Measurements from ENCODE around the gene MTHFSD.
"Not testable (repeated sequence)": the region's sequence is repeated elsewhere in the genome, so short reads cannot be mapped to it uniquely, and the experiment has no call there.

MTHFSD gene, protein sequence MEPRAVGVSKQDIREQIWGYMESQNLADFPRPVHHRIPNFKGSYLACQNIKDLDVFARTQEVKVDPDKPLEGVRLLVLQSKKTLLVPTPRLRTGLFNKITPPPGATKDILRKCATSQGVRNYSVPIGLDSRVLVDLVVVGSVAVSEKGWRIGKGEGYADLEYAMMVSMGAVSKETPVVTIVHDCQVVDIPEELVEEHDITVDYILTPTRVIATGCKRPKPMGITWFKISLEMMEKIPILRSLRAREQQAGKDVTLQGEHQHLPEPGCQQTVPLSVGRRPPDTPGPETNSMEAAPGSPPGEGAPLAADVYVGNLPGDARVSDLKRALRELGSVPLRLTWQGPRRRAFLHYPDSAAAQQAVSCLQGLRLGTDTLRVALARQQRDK

DNA sequence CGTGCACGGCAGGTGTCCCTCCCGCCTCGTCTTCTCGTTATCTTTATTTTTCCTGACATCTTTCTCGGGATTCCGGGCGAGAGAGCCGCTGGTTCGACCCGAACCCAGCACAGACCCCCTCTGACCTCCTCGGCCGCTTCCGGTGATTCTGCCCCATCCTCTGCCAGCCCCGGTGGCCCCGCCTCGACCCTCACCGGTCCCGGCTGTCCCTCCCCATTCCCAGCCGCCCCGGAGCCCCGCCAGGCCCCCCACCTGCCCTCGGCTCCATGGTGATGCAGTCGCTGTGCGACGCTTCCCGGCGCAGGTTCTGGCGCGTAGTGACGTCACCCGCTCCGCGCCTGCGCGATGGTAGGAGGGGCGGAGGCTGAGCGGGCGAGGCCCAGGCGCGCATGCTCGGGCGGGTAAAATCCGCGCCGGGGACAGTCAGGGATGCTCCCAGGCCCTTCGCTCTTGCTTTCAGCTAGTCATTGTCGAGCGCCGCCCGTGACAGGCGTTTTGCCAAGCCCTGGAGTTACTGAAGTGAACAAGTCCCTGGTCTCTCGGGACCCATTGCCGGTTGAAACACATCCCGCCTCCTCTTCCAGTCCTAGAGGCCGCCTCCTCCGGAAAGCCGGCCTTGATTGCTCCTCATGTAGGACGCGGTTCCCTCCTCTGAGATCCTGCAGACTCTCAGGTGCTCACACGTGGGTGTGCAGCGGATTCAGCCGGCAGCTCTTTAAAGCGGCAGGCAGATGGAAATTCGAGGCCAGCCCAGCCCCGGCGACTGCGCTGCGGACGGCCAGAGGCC, at the start of gene MTHFSD:
MTHFSD (minus strand) TSS at position 319 of the 787 bp plus-strand sequence; CDS start at position 268, 51 bp downstream.
- peak; percentile 83 for DNase-seq

DNA sequence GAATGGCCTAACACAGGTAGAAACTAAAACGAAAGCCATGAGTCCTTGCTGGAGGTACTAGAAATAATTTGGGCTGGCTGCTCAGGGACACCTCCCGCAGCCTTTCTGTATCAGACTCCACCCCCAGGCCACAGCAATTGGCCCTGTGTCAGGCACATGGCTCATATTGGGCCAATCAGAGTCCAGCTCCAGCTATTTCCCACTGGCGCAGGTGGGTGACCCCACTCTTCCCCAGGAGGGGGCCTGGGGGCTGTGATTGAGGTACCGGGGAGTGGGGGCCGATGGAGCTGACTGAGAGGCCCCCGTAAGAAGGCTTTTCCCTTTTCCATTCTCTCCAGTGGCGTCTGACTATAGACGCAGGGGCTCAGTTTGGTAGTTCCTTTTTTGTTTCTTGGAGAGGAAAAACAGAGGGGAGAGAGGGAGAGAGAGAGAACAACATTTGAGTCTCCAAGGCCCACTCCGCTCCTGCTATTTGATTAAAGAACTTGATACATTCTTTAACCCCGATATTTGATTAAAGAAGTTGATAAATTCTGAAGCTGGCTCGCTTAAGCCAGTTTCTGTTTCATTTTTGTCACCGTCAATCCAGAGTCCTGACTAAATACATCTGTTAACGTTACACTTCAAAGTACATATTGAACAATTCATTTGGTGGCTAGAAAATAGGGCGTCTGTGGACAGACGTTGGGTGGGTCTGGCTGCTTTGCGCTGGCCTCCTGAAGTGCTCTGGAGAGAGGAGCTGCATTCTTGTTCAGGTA, 49.6 kb upstream of the MTHFSD start:
- DNase-seq: no peak

DNA sequence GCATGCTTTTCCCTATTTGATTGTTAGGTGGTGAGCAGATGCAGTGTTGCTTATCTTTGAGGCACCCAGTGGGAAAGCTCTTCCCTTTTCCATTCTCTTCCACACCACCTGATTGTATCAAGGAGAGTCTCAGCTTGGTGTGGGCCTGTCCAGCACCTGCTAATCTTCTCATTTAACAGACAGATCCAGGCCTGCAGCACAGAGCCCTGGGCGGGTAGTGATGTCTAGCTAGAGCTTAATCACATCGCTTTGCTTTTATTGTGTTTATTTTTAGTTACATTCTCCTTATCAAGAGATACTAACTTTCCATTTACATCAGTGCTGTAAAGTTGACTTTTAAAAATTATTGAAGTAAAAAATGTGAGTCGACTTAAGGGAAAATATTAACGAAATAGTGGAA, 47.5 kb upstream of the MTHFSD start:
- DNase-seq: no peak

DNA sequence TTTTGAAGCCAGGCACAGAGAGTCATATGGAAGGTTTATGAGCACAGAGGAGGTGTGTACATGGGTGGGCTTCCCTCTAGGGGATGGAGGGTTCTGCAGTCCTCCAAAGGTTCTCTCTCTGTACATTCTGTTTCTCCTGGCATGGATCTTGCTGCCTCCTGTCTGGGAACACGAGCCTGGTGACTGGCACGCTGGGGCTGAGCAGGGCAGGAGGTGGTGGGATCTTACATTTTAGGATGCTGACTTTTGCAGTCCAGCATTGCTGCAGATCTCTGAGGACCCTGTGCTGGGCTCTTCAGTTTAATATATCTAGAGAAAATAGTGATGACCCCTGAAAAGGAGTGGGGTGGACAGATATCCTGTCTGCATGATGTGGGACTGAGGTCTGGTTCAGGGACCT, 46.3 kb upstream of the MTHFSD start:
- DNase-seq: no peak

DNA sequence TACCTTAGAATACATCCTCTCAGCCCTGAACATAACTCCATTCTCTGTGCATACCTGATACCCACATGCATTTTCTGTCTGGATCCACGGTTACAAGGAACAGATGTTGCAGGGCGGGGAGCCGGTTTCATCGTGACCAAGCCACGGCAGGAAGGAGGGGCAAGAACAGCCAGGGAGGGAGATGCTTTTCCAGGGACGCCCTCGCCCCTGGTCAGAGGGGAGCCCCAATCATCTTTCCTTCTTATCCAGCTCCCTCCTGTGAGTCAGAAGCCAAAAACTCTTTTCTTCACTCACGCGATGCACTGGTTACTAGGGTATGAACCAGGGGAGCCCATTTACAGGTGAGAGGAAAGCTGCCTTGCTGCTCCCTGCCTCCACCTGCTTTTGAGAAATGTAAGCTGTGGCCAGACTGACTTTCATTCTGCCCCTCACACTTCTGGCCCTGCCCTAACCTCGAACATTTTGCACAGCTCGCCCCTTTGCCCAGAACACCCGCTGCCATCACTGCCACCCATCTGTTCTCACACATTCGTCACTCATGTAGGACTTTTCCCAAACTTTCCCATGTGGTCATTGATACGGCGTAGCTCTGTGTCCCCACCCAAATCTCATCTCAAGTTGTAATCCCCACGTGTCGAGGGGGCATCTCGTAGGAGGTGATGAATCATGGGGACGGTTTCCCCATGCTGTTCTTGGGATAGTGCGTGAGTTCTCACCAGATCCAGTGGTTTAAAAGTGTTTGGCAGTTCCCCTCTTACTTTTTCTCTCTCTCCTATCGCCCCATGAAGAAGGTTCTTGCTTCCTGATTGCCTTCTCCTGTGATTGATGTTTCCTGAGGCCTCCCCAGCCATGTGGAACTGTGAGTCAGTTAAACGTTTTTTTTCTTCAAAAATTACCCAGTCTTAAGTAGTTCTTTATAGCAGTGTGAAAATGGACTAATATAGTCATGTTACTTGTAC, 43.9 kb upstream of the MTHFSD start:
- DNase-seq: no peak

DNA sequence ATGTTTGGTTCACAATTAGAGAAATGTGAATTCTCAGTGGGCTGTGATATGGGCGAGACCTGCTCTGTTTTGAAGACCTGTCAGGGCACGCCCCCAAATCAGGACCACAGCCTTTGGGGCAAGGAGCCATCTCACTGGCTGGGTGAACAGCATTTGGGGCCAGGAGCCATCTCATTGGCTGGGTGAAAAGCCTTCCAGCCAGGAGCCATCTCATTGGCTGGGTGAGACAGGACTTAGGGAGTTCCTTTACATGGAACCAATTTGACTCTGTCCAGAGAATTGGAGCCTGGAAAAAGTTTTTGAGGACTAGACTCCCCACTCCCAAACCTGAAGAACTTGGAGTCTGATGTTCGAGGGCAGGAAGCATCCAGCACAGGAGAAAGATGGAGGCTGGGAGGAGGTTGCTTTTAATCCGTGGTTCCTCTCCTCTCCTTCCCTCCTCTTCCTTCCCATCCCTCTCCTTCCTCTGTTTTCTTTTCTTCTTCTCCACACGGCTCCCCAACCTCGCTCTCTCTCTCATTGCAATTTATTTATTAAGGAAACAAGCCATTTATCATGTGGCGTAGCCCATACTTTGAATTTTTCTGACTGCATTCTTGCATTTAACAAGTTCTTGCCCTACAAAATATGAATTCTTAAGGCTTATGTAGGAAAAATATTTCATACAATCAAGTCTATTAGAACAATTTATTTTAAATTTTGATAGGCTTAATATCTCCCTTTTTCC, 43.0 kb upstream of the MTHFSD start:
- DNase-seq: no peak

DNA sequence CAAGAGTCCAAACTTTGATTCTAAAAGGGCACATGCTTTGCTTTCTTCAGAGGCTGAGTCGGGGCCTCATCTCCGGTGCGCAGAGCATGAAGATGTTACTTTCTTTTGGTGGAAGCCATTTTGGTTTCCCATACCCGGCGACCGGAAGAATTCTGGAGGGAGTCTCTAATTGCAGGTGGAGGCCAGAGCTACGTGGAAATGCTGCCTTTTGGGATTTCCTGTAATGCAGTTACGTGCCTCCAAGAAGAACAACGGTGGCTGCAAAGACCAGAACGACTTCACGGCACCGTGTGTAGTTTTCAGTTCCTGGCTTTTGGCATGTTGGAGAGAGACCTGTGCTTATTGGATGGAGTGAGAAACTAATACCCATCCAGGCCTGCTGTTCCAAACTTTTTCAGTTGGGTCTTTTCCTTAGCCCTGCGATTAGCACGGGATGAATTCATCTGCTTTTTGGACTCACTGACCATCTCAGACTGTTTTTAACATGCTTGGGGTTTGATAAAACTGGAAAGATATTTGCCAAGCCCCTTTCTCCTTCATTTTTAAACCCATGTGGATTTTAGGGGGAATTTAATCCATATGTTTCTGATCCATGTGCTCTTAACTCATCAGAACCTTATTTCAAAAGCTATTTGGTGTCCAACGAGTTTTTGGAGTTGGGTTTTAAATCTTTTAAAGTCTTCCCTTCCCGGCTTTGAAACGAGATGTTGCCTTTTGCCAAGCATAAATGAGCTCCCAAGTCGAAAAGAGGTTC, 42.3 kb upstream of the MTHFSD start:
- DNase-seq: no peak

DNA sequence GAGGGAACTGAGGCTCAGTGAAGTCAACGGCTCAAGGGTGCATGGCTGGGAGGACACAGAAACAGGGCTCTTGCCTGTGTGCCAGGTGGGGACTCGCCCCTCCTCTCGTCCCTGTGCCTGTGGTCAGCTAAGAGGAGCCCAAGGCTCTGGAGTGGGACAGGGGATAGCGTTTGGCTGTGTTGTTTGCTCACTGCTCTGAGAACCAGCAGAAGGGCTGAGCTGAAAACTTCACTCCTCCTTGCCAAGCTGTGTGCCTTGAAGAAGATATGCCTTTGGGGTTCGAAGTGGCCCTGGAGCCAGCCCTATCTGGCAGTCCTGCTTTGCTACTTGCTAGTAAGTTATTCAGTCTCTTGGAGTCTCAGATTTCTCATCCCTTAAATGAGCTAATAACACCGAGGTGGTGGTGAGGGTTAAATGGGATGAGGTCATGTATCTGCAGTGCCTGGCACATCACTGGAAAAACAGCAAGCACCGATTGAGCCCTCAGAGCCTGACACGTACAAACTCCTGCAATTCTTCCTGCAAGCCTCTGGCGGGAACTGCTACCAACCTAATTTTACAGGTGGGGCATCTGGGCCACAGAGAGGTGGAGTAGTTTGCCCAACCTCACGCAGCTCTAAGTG, 41.1 kb upstream of the MTHFSD start:
- DNase-seq: no peak

DNA sequence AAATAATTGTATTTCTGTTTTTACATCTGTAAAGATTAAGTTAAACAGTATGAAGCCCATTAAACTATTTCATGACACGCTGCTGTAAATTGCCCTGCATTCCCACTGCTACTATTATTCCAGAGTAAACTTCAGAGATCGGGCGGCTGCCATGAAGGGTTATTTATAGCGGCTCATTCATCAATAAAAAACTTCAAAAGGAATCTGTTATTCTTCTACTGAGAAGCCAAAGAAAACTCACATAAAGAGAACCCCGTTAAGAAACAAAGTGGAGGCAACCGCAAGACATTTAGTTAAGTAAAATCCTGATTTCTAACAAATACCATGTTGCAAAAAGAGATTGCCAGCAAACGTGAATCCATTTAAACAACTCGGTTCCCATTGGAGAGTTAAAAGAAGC, 39.7 kb upstream of the MTHFSD start:
- no peak for DNase-seq

DNA sequence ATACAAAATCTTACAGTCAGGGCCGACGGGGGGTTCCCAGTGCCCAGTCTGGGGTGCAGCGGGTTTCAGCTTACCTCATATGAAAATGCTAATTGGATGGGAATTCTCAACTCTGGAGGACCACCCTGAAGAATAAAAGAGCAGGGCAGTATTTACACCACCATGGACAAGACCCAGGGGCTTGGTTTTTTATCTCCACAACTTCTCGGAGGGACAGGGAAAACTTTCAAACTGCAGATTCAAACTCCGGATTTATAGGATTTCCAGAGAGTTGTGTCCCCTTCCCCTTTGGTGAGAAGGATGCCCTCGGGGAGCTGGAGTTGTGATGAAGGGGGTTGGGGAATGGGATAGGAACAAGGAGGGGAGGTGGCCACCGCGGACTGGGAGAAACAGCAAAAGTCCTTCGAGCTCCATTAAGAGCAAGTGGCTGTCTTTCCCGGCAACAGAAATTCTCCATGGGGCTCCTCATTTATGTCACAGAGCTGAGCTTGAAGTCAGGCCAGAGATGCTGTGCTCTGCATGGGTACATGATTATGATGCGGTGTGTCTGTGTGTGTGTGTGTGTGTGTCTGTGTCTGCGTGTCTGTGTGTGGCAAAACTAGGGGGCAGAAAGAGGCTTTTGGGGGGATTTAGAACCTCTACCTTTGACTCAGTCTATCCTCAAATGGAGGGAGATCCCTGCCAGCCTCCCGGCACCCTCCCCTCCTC, 39.0 kb upstream of the MTHFSD start:
- DNase-seq: no peak

DNA sequence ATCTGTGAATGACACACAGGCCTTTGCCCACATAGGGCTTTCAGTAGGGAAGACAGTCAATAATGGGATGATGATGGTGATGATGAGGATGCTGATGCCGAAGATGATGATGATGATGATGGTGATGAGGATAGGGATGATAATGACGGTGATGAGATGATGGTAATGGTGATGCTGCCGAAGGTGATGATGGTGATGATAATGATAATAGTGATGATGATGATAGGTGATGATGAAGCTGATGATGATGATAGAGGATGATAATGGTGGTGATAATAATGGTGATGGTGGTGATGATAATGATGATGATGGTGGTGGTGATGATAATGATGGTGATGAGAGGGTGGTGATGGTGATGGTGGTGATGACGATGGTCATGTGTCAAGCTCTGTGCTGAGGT, 36.2 kb upstream of the MTHFSD start:
- no peak for DNase-seq

DNA sequence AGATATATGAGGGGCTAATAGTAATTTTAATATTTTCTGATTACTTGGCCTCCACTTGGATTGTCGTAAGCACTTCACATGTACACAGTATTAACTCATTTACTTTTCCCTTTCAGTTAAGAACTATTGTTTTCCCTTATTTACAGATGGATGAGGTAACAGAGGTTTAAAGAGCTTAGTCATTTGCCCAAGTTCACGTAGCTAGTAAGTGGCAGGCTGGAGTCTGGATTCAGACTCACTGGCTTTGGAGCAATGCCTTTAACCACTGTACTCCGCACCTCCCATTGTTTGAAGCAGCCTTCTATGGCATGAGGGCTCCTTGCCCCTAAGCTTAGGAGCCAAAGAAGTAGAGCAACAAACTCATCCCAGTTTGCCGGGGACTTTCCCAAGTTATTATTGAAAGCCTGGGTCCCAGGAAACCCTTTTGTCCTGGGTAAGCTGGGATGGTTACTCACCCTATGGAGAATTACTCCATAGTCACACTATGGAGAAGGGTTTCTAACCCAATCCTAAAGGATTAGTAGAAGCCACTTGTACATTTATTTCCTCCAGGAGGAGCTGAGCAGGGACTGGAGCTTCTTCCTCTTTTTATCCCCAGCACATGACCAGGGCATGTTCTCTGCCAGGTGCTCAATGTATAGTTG, 35.6 kb upstream of the MTHFSD start:
- DNase-seq: no peak

DNA sequence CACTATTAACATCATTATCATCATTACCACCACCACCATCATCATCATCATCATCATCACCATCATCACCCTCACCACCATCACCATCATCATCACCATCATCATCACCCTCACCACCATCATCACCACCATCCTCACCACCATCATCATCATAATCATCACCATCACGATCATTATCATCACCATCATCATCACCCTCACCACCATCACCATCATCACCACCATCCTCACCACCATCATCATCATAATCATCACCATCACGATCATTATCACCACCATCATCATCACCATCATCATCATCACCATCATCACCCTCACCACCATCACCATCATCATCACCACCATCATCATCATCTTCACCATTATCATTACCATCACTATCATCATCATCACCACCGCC, 32.9 kb upstream of the MTHFSD start:
- not testable (repeated sequence) for DNase-seq

DNA sequence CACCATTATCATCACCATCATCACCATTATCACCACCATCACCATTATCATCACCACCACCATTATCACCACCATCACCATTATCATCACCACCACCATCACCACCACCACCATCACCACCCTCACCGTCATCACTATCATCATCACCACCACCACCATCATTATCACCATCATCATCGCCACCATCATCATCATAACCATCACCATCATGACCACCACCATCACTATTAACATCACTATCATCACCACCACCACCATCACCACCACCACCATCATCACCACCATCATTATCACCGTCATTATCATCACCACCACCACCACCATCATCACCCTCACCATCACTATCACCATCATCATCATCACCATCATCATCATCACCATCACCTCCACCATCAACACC, 32.5 kb upstream of the MTHFSD start:
- no peak for DNase-seq

DNA sequence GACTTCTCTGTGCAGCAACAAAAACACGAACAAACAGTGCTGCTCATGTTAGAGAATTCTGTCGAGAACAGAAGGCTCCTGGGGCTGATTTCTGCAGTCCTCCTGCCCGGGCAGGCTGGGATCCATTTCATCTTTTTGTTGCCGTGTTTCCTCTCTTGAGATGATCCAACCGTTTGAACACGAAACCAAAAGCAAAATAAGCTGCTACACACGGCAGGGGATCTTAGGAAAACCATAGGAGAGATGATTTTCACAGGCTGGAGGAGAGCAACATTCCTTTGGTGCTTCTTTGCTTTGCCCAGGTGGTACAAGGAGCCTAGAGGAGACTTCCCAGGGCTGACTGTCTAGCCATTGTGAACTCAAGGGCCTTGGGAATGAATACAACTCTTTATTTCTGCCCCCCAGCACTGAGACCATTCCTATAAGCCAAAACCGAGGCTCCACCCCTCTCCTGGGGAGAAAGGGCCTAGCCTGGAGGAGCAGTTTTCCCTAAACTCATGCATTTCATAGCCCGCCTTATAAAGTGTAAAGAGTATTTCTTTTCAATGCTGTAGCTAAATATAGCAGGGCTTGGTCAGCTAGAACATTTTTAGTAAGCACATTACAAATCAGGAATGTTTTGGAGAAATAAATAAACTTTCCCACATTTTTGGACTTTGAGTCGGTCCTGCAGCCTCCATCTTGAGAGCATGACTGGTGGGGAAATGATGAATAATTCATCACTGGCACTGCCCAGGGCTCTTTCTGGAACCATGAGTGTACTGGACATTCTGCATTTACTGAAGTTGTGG, 31.0 kb upstream of the MTHFSD start:
- DNase-seq: no peak

DNA sequence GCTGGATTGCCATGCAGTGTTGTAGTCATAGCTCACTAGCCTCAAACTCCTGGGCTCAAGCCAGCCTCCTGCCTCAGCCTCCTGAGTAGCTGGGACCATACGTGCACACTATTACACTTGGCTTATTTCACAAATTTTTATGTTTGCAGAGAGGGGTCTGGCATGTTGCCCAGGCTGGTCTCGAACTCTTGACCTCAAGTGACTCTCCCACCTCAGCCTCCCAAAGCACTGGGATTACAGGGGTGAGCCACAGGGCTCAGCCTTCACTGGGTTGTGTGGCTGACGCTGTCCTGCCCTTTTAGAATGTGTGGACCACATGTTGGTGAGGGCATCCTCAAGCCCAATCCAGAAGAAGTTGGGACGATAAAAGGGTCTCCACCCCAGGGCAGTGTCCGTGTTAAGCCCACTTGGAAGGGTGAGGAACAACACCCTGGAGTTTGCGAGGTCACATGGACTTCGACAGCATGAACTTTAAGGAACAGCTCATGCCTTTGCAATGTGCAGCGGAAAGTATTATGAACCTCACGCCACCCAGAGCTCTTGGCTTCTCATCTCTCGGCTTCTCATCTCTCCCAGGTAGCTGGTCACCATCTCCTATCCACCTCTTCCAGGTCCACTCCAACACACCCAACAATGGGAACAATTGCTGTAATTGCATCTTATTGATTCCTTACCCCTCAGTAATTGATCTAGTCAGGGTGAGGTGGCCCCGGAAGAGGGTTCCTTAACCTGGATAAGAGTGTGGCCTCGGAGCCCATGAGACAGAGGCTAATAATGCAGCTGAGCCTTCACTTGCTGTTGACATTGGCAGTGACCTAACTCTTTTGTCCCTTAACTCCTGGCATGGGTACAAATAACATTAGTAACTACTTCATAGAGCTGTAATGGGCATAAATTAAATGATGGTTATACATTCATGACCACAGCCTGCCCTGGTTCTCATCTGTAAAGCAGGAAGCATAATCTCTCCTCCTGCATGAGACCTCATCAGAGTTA, 30.0 kb upstream of the MTHFSD start:
- DNase-seq: no peak

Data from GOT3 (cell line).